DMS153 treated with DMSO at 0.1 percent for 48 hours (cell line): ENCODE results near the gene KLC4.
"Not testable (repeated sequence)": the region's sequence is repeated elsewhere in the genome, so short reads cannot be mapped to it uniquely, and the experiment has no call there.

Experiments used
- DNase-seq: peaks from one replicate; lab custom pipeline; 2025; ENCODE audit not compliant: unreplicated experiment; lab: John Stamatoyannopoulos, UW

The KLC4 gene

GRCh38 chr6:43091020-43091419 lies 31.6 kb downstream of the KLC4 start:
- DNase-seq, result no peak

GRCh38 chr6:43091436-43091991 lies 32.1 kb downstream of the KLC4 start:
- no peak for DNase-seq

- no peak for DNase-seq
Observed at GRCh38 chr6:43092635-43093034, 33.2 kb downstream of the KLC4 start.

GRCh38 chr6:43093436-43094289 lies 34.2 kb downstream of the KLC4 start:
- DNase-seq, result no peak

- no peak for DNase-seq
Observed at GRCh38 chr6:43095939-43096338, 36.5 kb downstream of the KLC4 start.

GRCh38 chr6:43096451-43097097 lies 37.1 kb downstream of the KLC4 start:
- DNase-seq, result no peak

- no peak for DNase-seq
Observed at GRCh38 chr6:43097098-43097489, 37.7 kb downstream of the KLC4 start.

- no peak for DNase-seq
Observed at GRCh38 chr6:43097502-43097901, 38.1 kb downstream of the KLC4 start.

GRCh38 chr6:43101497-43101896 lies 42.1 kb downstream of the KLC4 start:
- DNase-seq, result no peak

- no peak for DNase-seq
Observed at GRCh38 chr6:43103253-43103876, 43.9 kb downstream of the KLC4 start.

- DNase-seq, result no peak
Observed at GRCh38 chr6:43105538-43106222, 46.2 kb downstream of the KLC4 start.

- DNase-seq, result no peak
Observed at GRCh38 chr6:43107344-43108062, 48.1 kb downstream of the KLC4 start.

- peak; percentile 38 for DNase-seq
Observed at GRCh38 chr6:43113431-43114260, 54.2 kb downstream of the KLC4 start.

- DNase-seq, result no peak
Observed at GRCh38 chr6:43115365-43115764, 55.9 kb downstream of the KLC4 start.

- DNase-seq, result not testable (repeated sequence)
Observed at GRCh38 chr6:43117466-43117865, 58.0 kb downstream of the KLC4 start.

- no peak for DNase-seq
Observed at GRCh38 chr6:43119482-43119881, 60.1 kb downstream of the KLC4 start.

GRCh38 chr6:43120101-43120763 lies 60.8 kb downstream of the KLC4 start:
- no peak for DNase-seq

- DNase-seq, result no peak
Observed at GRCh38 chr6:43120944-43121913, 61.8 kb downstream of the KLC4 start.
